ENCODE results near the gene PTPRCAP. TPM values are rescaled to one million over a fixed set of nuclear protein-coding genes. Genes with fewer than 3 reads are reported as not detected.

The PTPRCAP gene
- total and polyA plus RNA-seq, 2 donors (not counting 1 experiment from before 2014, with no cell fraction given), result 266 to 565 TPM

- ChIA-PET CTCF (interaction anchor here (1.5 to 6.8 kb wide), 3 partner anchors 10 to 13 kb away, joined by 3 to 43 read pairs (median 8); partner anchors contain the start of gene PTPRCAP), POLR2A (interaction anchor here (0.7 to 9.6 kb wide), 10 partner anchors 10 to 48 kb away, joined by 3 to 110 read pairs (median 4); partner anchors contain the start of genes PPP1CA, PTPRCAP and TMEM134)
- peaks cover 64% of the 10 kb centered on the region for H3K4me1 Mint-ChIP-seq
- intact Hi-C loops (cut with micrococcal nuclease), result no loop called here
- Histone ChIP-seq H3K4me3 (ENCODE audit: control extremely low read depth in 1 of 5, extremely low read depth in 1 of 5, insufficient read depth in 1 of 5, low read depth in 2 of 5, low read length in 4 of 5) (no peak overlapping the region), H2AFZ (ENCODE audit: insufficient read depth, low read depth, low read length, poor library complexity, severe bottlenecking) (no peak overlapping the region), H3K4me2 (replicated peaks; ENCODE audit: low read depth, low read length, poor library complexity, severe bottlenecking) (peak overlapping the region; percentile 18), H3K79me2 (ENCODE audit: control insufficient read depth, insufficient read depth, low read length) (peaks cover 44% of the 10 kb centered on the region), H3K9me3 (ENCODE audit: control extremely low read depth in 1 of 3, control insufficient read depth in 2 of 3, insufficient read depth in 1 of 3, low read length in 2 of 3) (no peaks in the 10 kb centered on the region), H4K20me1 (ENCODE audit: control insufficient read depth, insufficient read depth, low read length, poor library complexity, severe bottlenecking) (no peaks in the 10 kb centered on the region), H3K27ac (ENCODE audit: low read length in 2 of 2) (no peak overlapping the region), H3K4me1 (ENCODE audit: control insufficient read depth in 2 of 2, insufficient read depth in 2 of 2, low read length in 2 of 2) (peaks cover 70 to 88% of the 10 kb centered on the region in 2 donors), H3K27me3 (replicated peaks in 1 of 4; ENCODE audit: control extremely low read depth in 1 of 4, control insufficient read depth in 3 of 4, insufficient read depth in 4 of 4, low read length in 3 of 4) (no peaks in the 10 kb centered on the region), H3K36me3 (replicated peaks in 1 of 2; ENCODE audit: control extremely low read depth in 1 of 2, control insufficient read depth in 1 of 2, extremely low read depth in 1 of 2, insufficient read depth in 2 of 2, low read length in 1 of 2) (no peaks in the 10 kb centered on the region), H3K9ac (ENCODE audit: low read length) (no peak overlapping the region)
- WGBS (ENCODE audit: insufficient coverage), result 54% methylated on average over 9 of the region's 9 CpGs
- H3K9me3 Mint-ChIP-seq (ENCODE audit: insufficient read depth), result no peaks in the 10 kb centered on the region
- H3K4me3 Mint-ChIP-seq, result peak overlapping the region; percentile 33
- TF ChIP-seq, protein P1, sequence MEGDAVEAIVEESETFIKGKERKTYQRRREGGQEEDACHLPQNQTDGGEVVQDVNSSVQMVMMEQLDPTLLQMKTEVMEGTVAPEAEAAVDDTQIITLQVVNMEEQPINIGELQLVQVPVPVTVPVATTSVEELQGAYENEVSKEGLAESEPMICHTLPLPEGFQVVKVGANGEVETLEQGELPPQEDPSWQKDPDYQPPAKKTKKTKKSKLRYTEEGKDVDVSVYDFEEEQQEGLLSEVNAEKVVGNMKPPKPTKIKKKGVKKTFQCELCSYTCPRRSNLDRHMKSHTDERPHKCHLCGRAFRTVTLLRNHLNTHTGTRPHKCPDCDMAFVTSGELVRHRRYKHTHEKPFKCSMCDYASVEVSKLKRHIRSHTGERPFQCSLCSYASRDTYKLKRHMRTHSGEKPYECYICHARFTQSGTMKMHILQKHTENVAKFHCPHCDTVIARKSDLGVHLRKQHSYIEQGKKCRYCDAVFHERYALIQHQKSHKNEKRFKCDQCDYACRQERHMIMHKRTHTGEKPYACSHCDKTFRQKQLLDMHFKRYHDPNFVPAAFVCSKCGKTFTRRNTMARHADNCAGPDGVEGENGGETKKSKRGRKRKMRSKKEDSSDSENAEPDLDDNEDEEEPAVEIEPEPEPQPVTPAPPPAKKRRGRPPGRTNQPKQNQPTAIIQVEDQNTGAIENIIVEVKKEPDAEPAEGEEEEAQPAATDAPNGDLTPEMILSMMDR (IDR thresholded peaks at IDR 0.05), result no peak
- TF ChIP-seq EZH2 (IDR thresholded peaks at IDR 0.05; ENCODE audit: borderline replicate concordance, insufficient read depth, low read depth, low read length, poor library complexity, severe bottlenecking), result no peak
- DNase-seq, result no peak
- no peaks in the 10 kb centered on the region for H3K27me3 Mint-ChIP-seq
- peak overlapping the region; percentile 60 for H3K27ac Mint-ChIP-seq
- ATAC-seq (ENCODE audit: low read depth), result no peak
Observed at GRCh38 chr11:67449116-67449844, 11.8 kb upstream of the PTPRCAP start.

DNA sequence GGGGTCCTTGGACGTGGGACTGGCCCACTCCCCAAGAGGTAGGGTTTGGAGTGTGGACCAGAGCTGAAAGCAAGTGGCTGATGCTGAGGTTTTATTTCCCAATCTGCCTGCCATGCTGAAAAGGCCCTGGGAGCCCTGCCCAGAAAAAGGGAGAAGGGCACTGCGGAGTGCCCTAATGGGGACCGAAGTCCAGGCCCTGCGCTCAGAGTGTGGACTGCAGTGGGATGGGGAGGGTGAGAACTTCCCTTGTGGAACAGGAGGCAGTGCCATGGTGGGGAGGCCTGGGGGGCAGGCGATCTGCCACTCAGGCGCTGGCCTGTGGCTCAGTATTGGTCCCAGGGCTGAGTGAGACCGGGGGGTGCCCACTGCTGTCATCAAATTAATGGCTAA, 10.7 kb upstream of the PTPRCAP start:
- H3K36me3 ChIP-seq (replicated peaks in 1 of 2; ENCODE audit: control extremely low read depth in 1 of 2, control insufficient read depth in 1 of 2, extremely low read depth in 1 of 2, insufficient read depth in 2 of 2, low read length in 1 of 2), result no peaks in the 10 kb centered on the region
- ATAC-seq (ENCODE audit: low read depth), result no peak
- no peaks in the 10 kb centered on the region for H3K27me3 ChIP-seq (replicated peaks in 1 of 4; ENCODE audit: control extremely low read depth in 1 of 4, control insufficient read depth in 3 of 4, insufficient read depth in 4 of 4, low read length in 3 of 4)
- intact Hi-C loops (cut with micrococcal nuclease), result no loop called here
- no peaks in the 10 kb centered on the region for H4K20me1 ChIP-seq (ENCODE audit: control insufficient read depth, insufficient read depth, low read length, poor library complexity, severe bottlenecking)
- Mint-ChIP-seq H3K27ac (peak overlapping the region; percentile 81), H3K9me3 (ENCODE audit: insufficient read depth) (no peaks in the 10 kb centered on the region), H3K27me3 (no peaks in the 10 kb centered on the region), H3K4me3 (peak overlapping the region; percentile 35), H3K4me1 (peaks cover 70% of the 10 kb centered on the region)
- no peak overlapping the region for H2AFZ ChIP-seq (ENCODE audit: insufficient read depth, low read depth, low read length, poor library complexity, severe bottlenecking)
- DNase-seq, result no peak
- ChIA-PET CTCF (interaction anchor here (3.6 to 6.8 kb wide), 2 partner anchors 11 kb away, joined by 8 to 43 read pairs; partner anchors contain the start of gene PTPRCAP), POLR2A (interaction anchor here (0.6 to 9.6 kb wide), 6 partner anchors 11 to 46 kb away, joined by 3 to 110 read pairs (median 4); partner anchors contain the start of genes PPP1CA and PTPRCAP)
- TF ChIP-seq, protein P1 (IDR thresholded peaks at IDR 0.05), result no peak
- no peak for TF ChIP-seq EZH2 (IDR thresholded peaks at IDR 0.05; ENCODE audit: borderline replicate concordance, insufficient read depth, low read depth, low read length, poor library complexity, severe bottlenecking)
- H3K4me2 ChIP-seq (replicated peaks; ENCODE audit: low read depth, low read length, poor library complexity, severe bottlenecking), result no peak overlapping the region
- 98% methylated on average over 7 of the region's 7 CpGs for WGBS (ENCODE audit: insufficient coverage)
- H3K4me3 ChIP-seq (ENCODE audit: control extremely low read depth in 1 of 5, extremely low read depth in 1 of 5, insufficient read depth in 1 of 5, low read depth in 2 of 5, low read length in 4 of 5), result no peak overlapping the region
- no peaks in the 10 kb centered on the region for H3K9me3 ChIP-seq (ENCODE audit: control extremely low read depth in 1 of 3, control insufficient read depth in 2 of 3, insufficient read depth in 1 of 3, low read length in 2 of 3)
- peaks cover 67 to 88% of the 10 kb centered on the region in 2 donors for H3K4me1 ChIP-seq (ENCODE audit: control insufficient read depth in 2 of 2, insufficient read depth in 2 of 2, low read length in 2 of 2)
- peaks cover 38% of the 10 kb centered on the region for H3K79me2 ChIP-seq (ENCODE audit: control insufficient read depth, insufficient read depth, low read length)
- H3K27ac ChIP-seq (ENCODE audit: low read length in 2 of 2), result peak overlapping the region in 1 of 2 donors; percentile 25
- H3K9ac ChIP-seq (ENCODE audit: low read length), result no peak overlapping the region
